AG04450 (cell line): ENCODE measurements around the gene SLC4A2. TPM values are rescaled to one million over a fixed set of nuclear protein-coding genes. Genes with fewer than 3 reads are reported as not detected.
A peak's percentile ranks its signal among the peaks of the same experiment; 100 is the strongest.

Source experiments
- CTCF ChIA-PET: fragments of 300-600, 350-600 bp; formaldehyde crosslinking; extraction: SDS; loops from one replicate; lab custom pipeline; 2022; ENCODE audit warnings: antibody characterized with exemption, inconsistent platforms; lab: Charles Lee
- POLR2A ChIA-PET: fragments of 350-600 bp; formaldehyde crosslinking; extraction: SDS; loops from one replicate; lab custom pipeline; 2021; ENCODE audit warnings: antibody characterized with exemption, inconsistent platforms; lab: Yijun Ruan, JAX
- DNase-seq: peaks from one replicate; pipeline ENCODE4 v3.0.0-alpha.2; 2011; ENCODE audit warnings: low read depth, low spot score
- H3K27ac ChIP-seq: one replicate; pipeline ENCODE4 v1.5.1; 2012; ENCODE audit warnings: low read depth, low read length, control low read depth
- H3K27me3 ChIP-seq: one replicate; pipeline ENCODE4 v1.6.0; 2012; ENCODE audit warnings: low read length; ENCODE audit not compliant: control insufficient read depth, insufficient read depth
- H3K4me3 ChIP-seq: 2 replicates; pipeline ENCODE4 v1.5.1; 2011; ENCODE audit warnings: mild to moderate bottlenecking, low read depth, low read length, control low read depth
- H3K9me3 ChIP-seq: 2 replicates; pipeline ENCODE4 v1.5.1; 2012; ENCODE audit warnings: low read length; ENCODE audit not compliant: control insufficient read depth, insufficient read depth
- CTCF ChIP-seq: IDR thresholded peaks from 2 replicates; pipeline ENCODE4 v1.5.1; 2011; ENCODE audit warnings: low read depth, low read length, control low read depth, inconsistent platforms
- polyA plus RNA-seq: library from polyadenylated mRNA; depleted of rRNA; stranded (reverse); fragments of >200 nt; gene quantifications from 2 replicates; pipeline ENCODE4 v1.2.3, GENCODE V29; 2011; rRNA removed

SLC4A2 gene
- polyA plus RNA-seq, 1 experiment, result 40.5 TPM

GRCh38 chr7:151125846-151126481, 66.6 kb downstream of the SLC4A2 start:
- H3K4me3 ChIP-seq, result peak overlapping the region; percentile 13; the same call in 1 of the 2 replicates
- ChIA-PET CTCF (interaction anchor here (4.0 kb wide), 1 partner anchor 16 kb away, joined by 21 read pairs; no protein-coding TSS in a partner anchor), POLR2A (no interaction called here)
- TF ChIP-seq CTCF, result no peak
- no peaks in the 10 kb centered on the region; the same call in 1 of the 2 replicates for H3K9me3 ChIP-seq
- no peak for DNase-seq
- H3K27me3 ChIP-seq, result no peaks in the 10 kb centered on the region
- no peak overlapping the region for H3K27ac ChIP-seq

Other genes starting within 250 kb of the SLC4A2 start
- not detected in 2 replicates for gene AOC1, start 207.1 kb upstream of the SLC4A2 start, polyA plus RNA-seq
- 1.3 and 2.0 TPM in 2 replicates for gene KCNH2, start 81.3 kb upstream of the SLC4A2 start, polyA plus RNA-seq
- 0.60 and 1.5 TPM in 2 replicates for gene NOS3, start 68.6 kb upstream of the SLC4A2 start, polyA plus RNA-seq
- 0.02 and 0.06 TPM in 2 replicates for gene ATG9B, start 35.1 kb upstream of the SLC4A2 start, polyA plus RNA-seq
- gene ABCB8, start 31.1 kb upstream of the SLC4A2 start, polyA plus RNA-seq, result 10.7 and 13.7 TPM in 2 replicates
- 0.07 and 0.11 TPM in 2 replicates for gene ASIC3, start 11.1 kb upstream of the SLC4A2 start, polyA plus RNA-seq
- gene CDK5, start 1.7 kb upstream of the SLC4A2 start, polyA plus RNA-seq, result 23.8 and 27.2 TPM in 2 replicates
- 44.1 and 59.9 TPM in 2 replicates for gene FASTK, start 21.2 kb downstream of the SLC4A2 start, polyA plus RNA-seq
- 9.7 and 11.3 TPM in 2 replicates for gene TMUB1, start 23.9 kb downstream of the SLC4A2 start, polyA plus RNA-seq
- gene AGAP3, start 26.9 kb downstream of the SLC4A2 start, polyA plus RNA-seq, result 41.6 and 44.6 TPM in 2 replicates
- gene GBX1, start 108.1 kb downstream of the SLC4A2 start, polyA plus RNA-seq, result not detected in 2 replicates
- not detected in 2 replicates for gene ASB10, start 127.7 kb downstream of the SLC4A2 start, polyA plus RNA-seq
- not detected in 2 replicates for gene H2BK1, start 150.9 kb downstream of the SLC4A2 start, polyA plus RNA-seq
- gene ABCF2, start 167.6 kb downstream of the SLC4A2 start, polyA plus RNA-seq, result 31.0 and 39.0 TPM in 2 replicates
- 32.9 and 42.2 TPM in 2 replicates for gene CHPF2, start 172.9 kb downstream of the SLC4A2 start, polyA plus RNA-seq
- 39.2 and 47.7 TPM in 2 replicates for gene SMARCD3, start 189.1 kb downstream of the SLC4A2 start, polyA plus RNA-seq